ENCODE results near the gene PLCG1.

DNA sequence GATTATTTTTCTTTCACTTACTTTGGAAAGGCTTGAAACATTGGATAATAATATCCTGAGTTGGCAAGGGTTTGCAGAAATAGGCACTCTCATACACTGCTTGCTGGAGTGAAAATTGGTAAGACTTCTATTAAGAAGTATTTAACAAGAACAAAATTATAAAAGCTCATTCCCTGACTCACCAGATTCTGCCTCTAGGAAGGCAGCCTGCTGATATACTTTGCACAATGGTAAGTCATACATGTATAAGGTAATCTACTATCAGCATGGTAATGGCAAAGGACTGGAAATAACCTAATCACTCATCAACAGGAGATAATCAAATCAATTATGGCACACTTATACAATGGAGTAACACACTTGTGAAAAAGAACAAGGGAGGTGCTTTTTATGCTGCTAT, 85.8 kb downstream of the PLCG1 start:
- TF ChIP-seq SP1 (IDR thresholded peaks at IDR 0.05), result no peak
- TF ChIP-seq, protein P1, sequence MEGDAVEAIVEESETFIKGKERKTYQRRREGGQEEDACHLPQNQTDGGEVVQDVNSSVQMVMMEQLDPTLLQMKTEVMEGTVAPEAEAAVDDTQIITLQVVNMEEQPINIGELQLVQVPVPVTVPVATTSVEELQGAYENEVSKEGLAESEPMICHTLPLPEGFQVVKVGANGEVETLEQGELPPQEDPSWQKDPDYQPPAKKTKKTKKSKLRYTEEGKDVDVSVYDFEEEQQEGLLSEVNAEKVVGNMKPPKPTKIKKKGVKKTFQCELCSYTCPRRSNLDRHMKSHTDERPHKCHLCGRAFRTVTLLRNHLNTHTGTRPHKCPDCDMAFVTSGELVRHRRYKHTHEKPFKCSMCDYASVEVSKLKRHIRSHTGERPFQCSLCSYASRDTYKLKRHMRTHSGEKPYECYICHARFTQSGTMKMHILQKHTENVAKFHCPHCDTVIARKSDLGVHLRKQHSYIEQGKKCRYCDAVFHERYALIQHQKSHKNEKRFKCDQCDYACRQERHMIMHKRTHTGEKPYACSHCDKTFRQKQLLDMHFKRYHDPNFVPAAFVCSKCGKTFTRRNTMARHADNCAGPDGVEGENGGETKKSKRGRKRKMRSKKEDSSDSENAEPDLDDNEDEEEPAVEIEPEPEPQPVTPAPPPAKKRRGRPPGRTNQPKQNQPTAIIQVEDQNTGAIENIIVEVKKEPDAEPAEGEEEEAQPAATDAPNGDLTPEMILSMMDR (IDR thresholded peaks at IDR 0.05; ENCODE audit: low read depth, low read length, missing input control), result no peak

Data from liver (tissue), 3 donors.